ENCODE results near the gene JAML. TPM values are rescaled to one million over a fixed set of nuclear protein-coding genes. Genes with fewer than 3 reads are reported as not detected.

Gene JAML
- total and polyA plus RNA-seq, 11 donors = 0.90 to 18.4 (median 1.6) TPM

DNA sequence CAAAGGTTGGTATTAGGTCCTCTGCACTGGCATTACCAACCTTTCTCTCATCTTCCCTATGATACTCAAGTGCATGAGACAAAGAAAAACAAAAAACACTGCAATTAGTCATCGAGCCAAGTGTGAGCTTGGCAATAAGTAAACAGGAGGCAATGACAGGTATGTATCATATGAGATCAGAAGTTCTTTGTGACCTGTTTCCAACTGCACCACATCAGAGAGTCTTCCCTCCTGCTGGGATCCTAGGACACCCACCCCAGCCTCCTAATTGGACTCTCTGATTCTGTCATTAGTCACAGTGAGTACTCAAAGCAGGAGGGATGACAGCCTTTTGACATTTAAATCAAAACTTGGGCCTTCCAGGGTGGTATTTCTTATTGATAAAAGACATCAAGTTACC is 7.8 kb upstream of the JAML start:
- H3K4me1 ChIP-seq = peaks cover 0 to 36% (median 0%) of the 10 kb centered on the region in 12 donors
- no peak overlapping the region for H3K27ac ChIP-seq
- H3K36me3 ChIP-seq = peaks cover 0 to 10% (median 0%) of the 10 kb centered on the region in 9 donors
- WGBS, 4 donors = 73 to 92% (median 84%) methylated on average over 1 of the region's 1 CpG
- no peak for ATAC-seq
- H3K4me3 ChIP-seq = no peak overlapping the region
- H3K9me3 ChIP-seq = no peaks in the 10 kb centered on the region
- H3K27me3 ChIP-seq = no peaks in the 10 kb centered on the region
- no peak for TF ChIP-seq POLR2A (IDR thresholded peaks at IDR 0.05)
- TF ChIP-seq, protein P1, sequence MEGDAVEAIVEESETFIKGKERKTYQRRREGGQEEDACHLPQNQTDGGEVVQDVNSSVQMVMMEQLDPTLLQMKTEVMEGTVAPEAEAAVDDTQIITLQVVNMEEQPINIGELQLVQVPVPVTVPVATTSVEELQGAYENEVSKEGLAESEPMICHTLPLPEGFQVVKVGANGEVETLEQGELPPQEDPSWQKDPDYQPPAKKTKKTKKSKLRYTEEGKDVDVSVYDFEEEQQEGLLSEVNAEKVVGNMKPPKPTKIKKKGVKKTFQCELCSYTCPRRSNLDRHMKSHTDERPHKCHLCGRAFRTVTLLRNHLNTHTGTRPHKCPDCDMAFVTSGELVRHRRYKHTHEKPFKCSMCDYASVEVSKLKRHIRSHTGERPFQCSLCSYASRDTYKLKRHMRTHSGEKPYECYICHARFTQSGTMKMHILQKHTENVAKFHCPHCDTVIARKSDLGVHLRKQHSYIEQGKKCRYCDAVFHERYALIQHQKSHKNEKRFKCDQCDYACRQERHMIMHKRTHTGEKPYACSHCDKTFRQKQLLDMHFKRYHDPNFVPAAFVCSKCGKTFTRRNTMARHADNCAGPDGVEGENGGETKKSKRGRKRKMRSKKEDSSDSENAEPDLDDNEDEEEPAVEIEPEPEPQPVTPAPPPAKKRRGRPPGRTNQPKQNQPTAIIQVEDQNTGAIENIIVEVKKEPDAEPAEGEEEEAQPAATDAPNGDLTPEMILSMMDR (IDR thresholded peaks at IDR 0.05) = no peak
- DNase-seq = no peak
- intact Hi-C loops (cut with DNase I) = no loop called here

DNA sequence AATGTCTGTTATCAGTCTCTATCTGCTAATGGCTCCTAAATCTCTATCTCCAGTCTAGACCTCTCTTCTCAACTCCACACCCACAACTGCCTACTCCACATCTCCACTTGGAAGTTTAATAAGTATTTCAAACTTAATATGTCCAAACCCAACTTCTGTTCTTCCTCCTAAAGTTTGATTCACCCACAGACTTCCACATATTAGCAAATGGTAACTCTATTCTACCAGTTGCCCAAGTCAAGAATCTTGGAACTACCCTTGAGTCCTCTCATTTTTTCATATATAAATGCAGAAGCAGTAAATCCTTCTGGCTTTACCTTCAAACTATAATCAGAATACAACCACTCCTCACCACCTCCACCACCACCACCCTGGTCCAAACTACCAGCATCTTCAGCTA is 6.7 kb upstream of the JAML start:
- Histone ChIP-seq H3K27me3 (no peaks in the 10 kb centered on the region), H3K4me3 (no peak overlapping the region), H3K36me3 (peaks cover 0 to 10% (median 0%) of the 10 kb centered on the region in 9 donors), H3K27ac (no peak overlapping the region), H3K9me3 (no peaks in the 10 kb centered on the region), H3K4me1 (peaks cover 0 to 47% (median 0%) of the 10 kb centered on the region in 12 donors)
- intact Hi-C loops (cut with DNase I) = no loop called here
- ATAC-seq (no peak), DNase-seq (no peak)
- TF ChIP-seq, protein P1 (IDR thresholded peaks at IDR 0.05) = no peak
- no peak for TF ChIP-seq POLR2A (IDR thresholded peaks at IDR 0.05)

DNA sequence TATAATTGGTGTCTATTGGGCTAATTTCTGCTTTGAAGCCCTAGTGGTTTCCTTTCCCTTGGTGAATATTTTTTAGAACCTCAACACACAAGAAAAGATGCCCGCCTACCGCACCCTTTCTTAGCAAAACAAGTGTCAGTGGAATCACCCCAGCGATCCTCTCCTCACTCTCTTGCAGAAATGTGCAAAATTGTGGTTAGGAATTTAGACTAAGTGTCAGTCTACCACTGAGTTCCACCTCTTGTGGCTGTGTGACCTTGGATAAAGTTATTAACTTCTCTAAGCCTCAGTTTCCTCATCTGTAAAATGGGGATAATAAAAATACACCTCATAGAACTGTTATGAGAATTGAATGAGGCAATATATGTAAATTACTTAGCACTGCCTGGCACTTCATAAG is 5.3 kb upstream of the JAML start:
- H3K4me1 ChIP-seq = peaks cover 0 to 60% (median 0%) of the 10 kb centered on the region in 12 donors

DNA sequence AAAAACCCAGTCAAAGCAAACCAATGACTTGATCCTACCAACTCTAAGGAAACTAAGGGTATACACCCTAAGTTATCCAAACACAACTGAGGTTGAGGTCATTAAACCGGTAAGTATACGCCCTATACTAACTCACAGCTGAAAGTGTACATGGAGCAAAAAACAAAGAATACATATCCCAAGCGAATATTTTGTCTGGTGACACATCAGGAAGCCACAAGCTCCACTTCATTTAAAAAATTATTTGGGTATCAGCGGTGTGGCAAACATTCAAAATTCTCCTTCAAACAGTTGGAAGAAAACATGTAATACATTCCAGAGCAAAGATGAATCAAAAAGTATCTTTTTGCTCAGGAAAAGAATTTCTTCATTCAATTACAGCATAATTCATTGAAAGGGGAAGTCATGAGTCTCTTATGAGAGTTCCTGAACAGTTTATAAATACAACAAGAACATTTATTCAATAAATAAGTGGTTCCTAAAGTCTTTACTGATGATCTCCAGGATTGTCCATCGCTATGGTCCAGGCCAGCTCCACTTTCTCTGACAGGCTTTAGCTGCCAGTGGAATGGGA is 4.5 kb upstream of the JAML start:
- H3K9me3 ChIP-seq = no peaks in the 10 kb centered on the region
- peaks cover 0 to 62% (median 0%) of the 10 kb centered on the region in 12 donors for H3K4me1 ChIP-seq
- ATAC-seq (no peak), DNase-seq (no peak)
- intact Hi-C loops (cut with DNase I) = no loop called here
- H3K4me3 ChIP-seq = no peak overlapping the region
- H3K36me3 ChIP-seq = peaks cover 0 to 10% (median 0%) of the 10 kb centered on the region in 9 donors
- peak overlapping the region in 2 of 12 donors; percentile 32 to 93 for H3K27ac ChIP-seq
- TF ChIP-seq POLR2A (IDR thresholded peaks at IDR 0.05) = no peak
- TF ChIP-seq, protein P1 (IDR thresholded peaks at IDR 0.05) = no peak
- H3K27me3 ChIP-seq = no peaks in the 10 kb centered on the region
- WGBS, 4 donors = 81 to 86% (median 82%) methylated on average over 5 of the region's 5 CpGs

More for the DNA sequence above, 5.3 kb upstream of the JAML start:
- H3K4me3 ChIP-seq = no peak overlapping the region
- intact Hi-C loops (cut with DNase I) = no loop called here
- H3K36me3 ChIP-seq = peaks cover 0 to 10% (median 0%) of the 10 kb centered on the region in 9 donors
- DNase-seq (no peak), ATAC-seq (no peak)
- WGBS, 4 donors = 89 to 100% (median 96%) methylated on average over 3 of the region's 3 CpGs
- H3K27ac ChIP-seq = peak overlapping the region in 2 of 12 donors; percentile 22 to 93
- H3K27me3 ChIP-seq = no peaks in the 10 kb centered on the region
- TF ChIP-seq, protein P1 (IDR thresholded peaks at IDR 0.05) = no peak
- TF ChIP-seq POLR2A (IDR thresholded peaks at IDR 0.05) = no peak
- H3K9me3 ChIP-seq = no peaks in the 10 kb centered on the region

Data from heart left ventricle (tissue), 16 donors.